Measurements from ENCODE around the gene SAXO1. TPM values are rescaled to one million over a fixed set of nuclear protein-coding genes. Genes with fewer than 3 reads are reported as not detected.
A peak's percentile ranks its signal among the peaks of the same experiment; 100 is the strongest.

SAXO1 gene
- polyA plus RNA-seq, 3 donors = not detected

DNA sequence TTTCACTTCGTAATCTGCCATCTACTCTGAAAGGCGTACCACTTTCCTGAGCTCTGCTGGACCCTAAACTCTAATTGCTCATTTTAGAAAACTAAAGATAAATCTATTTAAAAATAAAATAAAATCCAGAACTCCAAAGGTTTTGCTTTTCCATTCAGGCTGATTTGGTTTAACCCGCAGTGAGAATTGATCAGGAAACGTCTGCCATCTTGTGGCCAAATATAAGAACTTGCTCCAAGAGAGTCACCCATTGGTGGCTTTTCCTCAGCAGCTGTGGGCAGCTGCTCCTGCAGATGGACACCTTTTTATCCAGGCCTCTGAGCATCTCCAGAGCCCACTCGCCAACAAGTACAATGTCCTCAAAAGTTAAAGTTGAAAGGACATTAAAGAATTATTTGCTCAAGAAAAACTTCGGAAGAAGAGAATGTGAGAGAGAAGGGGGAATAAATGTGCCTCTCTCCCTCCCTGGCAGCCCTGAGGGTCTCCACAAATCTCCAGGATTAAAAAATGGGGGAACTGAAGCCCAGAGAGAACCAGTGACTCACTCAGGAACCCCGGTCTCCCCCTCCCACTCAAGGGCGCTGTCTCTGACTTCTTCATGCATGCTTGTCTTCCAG lies 4.1 kb downstream of the SAXO1 start:
- H3K4me2 ChIP-seq (replicated peaks; ENCODE audit: extremely low read depth, low read length, poor library complexity, severe bottlenecking) = no peak overlapping the region

GRCh38 chr9:19027825-19028224 lies 5.2 kb downstream of the SAXO1 start:
- H3K27ac ChIP-seq (ENCODE audit: low read depth in 1 of 2, low read length in 2 of 2) = no peak overlapping the region
- Mint-ChIP-seq H3K27me3 (ENCODE audit: low read depth in 3 of 3) (peaks cover 1 to 3% (median 2%) of the 10 kb centered on the region in 3 donors), H3K4me1 (no peaks in the 10 kb centered on the region), H3K9me3 (no peaks in the 10 kb centered on the region), H3K36me3 (no peaks in the 10 kb centered on the region), H3K27ac (no peak overlapping the region), H3K4me3 (no peak overlapping the region)
- no peak overlapping the region for H3K4me3 ChIP-seq (replicated peaks in 1 of 3; ENCODE audit: low read depth in 2 of 3, low read length in 3 of 3)
- 95% methylated on average over 16 of the region's 22 CpGs for WGBS (ENCODE audit: insufficient coverage)
- DNase-seq = no peak
- TF ChIP-seq CTCF (IDR thresholded peaks at IDR 0.05) = no peak
- intact Hi-C loops (cut with micrococcal nuclease) = loop anchor here in 1 of 2 donors (10.0 kb wide), 1 partner anchor 773 kb away; no protein-coding TSS in a partner anchor
- H3K4me1 ChIP-seq (ENCODE audit: control insufficient read depth in 1 of 2, insufficient read depth in 2 of 2, low read length in 2 of 2) = no peaks in the 10 kb centered on the region
- H3K79me2 ChIP-seq (ENCODE audit: insufficient read depth, low read length) = no peaks in the 10 kb centered on the region
- no peaks in the 10 kb centered on the region for H3K9me3 ChIP-seq (replicated peaks in 1 of 2; ENCODE audit: control insufficient read depth in 1 of 2, insufficient read depth in 1 of 2, low read length in 2 of 2)
- H3K27me3 ChIP-seq (ENCODE audit: control insufficient read depth in 2 of 2, insufficient read depth in 2 of 2, low read length in 2 of 2) = no peaks in the 10 kb centered on the region
- no peak overlapping the region for H3K4me2 ChIP-seq (replicated peaks; ENCODE audit: extremely low read depth, low read length, poor library complexity, severe bottlenecking)
- no peaks in the 10 kb centered on the region for H3K36me3 ChIP-seq (replicated peaks in 1 of 2; ENCODE audit: control insufficient read depth in 1 of 2, insufficient read depth in 2 of 2, low read length in 2 of 2)
- no peak overlapping the region for H3K9ac ChIP-seq (ENCODE audit: insufficient read depth, low read length, poor library complexity, severe bottlenecking)
- H2AFZ ChIP-seq (ENCODE audit: insufficient read depth, low read depth, low read length, poor library complexity, severe bottlenecking) = no peak overlapping the region
- H4K20me1 ChIP-seq (ENCODE audit: insufficient read depth, low read length) = no peaks in the 10 kb centered on the region

More for the DNA sequence above, 4.1 kb downstream of the SAXO1 start:
- Histone ChIP-seq H3K4me1 (ENCODE audit: control insufficient read depth in 1 of 2, insufficient read depth in 2 of 2, low read length in 2 of 2) (no peaks in the 10 kb centered on the region), H3K9ac (ENCODE audit: insufficient read depth, low read length, poor library complexity, severe bottlenecking) (no peak overlapping the region), H3K36me3 (replicated peaks in 1 of 2; ENCODE audit: control insufficient read depth in 1 of 2, insufficient read depth in 2 of 2, low read length in 2 of 2) (no peaks in the 10 kb centered on the region), H3K4me3 (replicated peaks in 1 of 3; ENCODE audit: low read depth in 2 of 3, low read length in 3 of 3) (no peak overlapping the region), H3K9me3 (replicated peaks in 1 of 2; ENCODE audit: control insufficient read depth in 1 of 2, insufficient read depth in 1 of 2, low read length in 2 of 2) (no peaks in the 10 kb centered on the region), H3K27me3 (ENCODE audit: control insufficient read depth in 2 of 2, insufficient read depth in 2 of 2, low read length in 2 of 2) (no peaks in the 10 kb centered on the region), H3K27ac (ENCODE audit: low read depth in 1 of 2, low read length in 2 of 2) (no peak overlapping the region), H3K79me2 (ENCODE audit: insufficient read depth, low read length) (no peaks in the 10 kb centered on the region), H2AFZ (ENCODE audit: insufficient read depth, low read depth, low read length, poor library complexity, severe bottlenecking) (no peak overlapping the region), H4K20me1 (ENCODE audit: insufficient read depth, low read length) (no peaks in the 10 kb centered on the region)
- Mint-ChIP-seq H3K36me3 (no peaks in the 10 kb centered on the region), H3K27me3 (ENCODE audit: low read depth in 3 of 3) (peaks cover 1 to 3% (median 2%) of the 10 kb centered on the region in 3 donors), H3K9me3 (no peaks in the 10 kb centered on the region), H3K27ac (no peak overlapping the region), H3K4me3 (no peak overlapping the region), H3K4me1 (no peaks in the 10 kb centered on the region)
- peak in 2 of 3 donors; percentile 27 to 36 for DNase-seq
- 31% methylated on average over 4 of the region's 8 CpGs for WGBS (ENCODE audit: insufficient coverage)
- intact Hi-C loops (cut with micrococcal nuclease) = loop anchor here in 1 of 2 donors (10.0 kb wide), 1 partner anchor 774 kb away; no protein-coding TSS in a partner anchor
- TF ChIP-seq CTCF (IDR thresholded peaks at IDR 0.05) = peak; percentile 71
